Measurements from ENCODE around the gene FNIP2.

GRCh38 chr4:158778156-158778711 lies 9.4 kb downstream of the FNIP2 start:
- TF ChIP-seq CTCF (IDR thresholded peaks at IDR 0.05), result no peak
- no peak for TF ChIP-seq POLR2A (IDR thresholded peaks at IDR 0.05)

Measured in upper lobe of left lung (tissue), 4 donors.